ENCODE data around the gene APP. TPM values are rescaled to one million over a fixed set of nuclear protein-coding genes. Genes with fewer than 3 reads are reported as not detected.

APP gene
- total RNA-seq, 1 experiment from 2014 or later = 472 TPM

DNA sequence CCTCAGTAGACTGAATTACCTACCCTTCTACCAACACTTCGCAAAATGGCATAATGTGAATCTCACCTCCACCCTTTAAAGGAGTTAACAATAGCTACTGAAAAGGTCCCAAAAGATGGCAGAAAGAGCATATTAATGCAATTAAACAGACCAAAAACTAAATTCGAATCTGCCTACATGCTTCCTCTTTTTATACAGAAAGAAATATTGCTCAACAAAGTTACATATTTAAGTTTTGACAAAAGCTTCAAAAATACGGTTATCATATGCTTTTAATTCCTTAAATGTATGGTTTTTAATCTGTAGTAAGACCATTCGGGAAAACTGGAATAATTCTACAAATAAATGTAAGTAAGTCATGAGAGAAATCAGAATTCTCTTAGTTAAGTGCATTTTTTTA is 2.2 kb downstream of the APP start:
- intact Hi-C loops (cut with micrococcal nuclease) = loop anchor here (2.0 kb wide), 1 partner anchor 126 kb away; no protein-coding TSS in a partner anchor
- DNase-seq (ENCODE audit: unreplicated experiment) = no peak

DNA sequence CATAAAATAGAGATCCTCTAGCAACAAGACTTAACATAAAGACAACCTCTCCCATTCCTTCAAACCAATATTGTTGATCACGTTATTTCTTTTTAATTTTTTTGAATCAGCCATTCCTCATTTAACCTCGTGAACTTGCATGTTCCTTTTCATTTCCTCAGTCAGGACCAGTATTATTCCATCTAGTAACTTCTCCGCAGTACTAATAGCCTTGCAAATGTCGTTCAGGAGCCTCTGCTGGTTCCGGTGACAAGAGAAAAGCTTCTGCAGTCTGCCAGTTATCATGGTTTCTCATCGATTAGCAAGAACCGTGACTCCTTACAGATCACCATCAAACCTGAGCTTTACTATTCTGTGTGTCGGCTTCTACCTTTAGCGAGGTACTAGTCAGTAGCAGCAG is 3.0 kb downstream of the APP start:
- no peak for DNase-seq (ENCODE audit: unreplicated experiment)
- Mint-ChIP-seq H3K4me1 (ENCODE audit: insufficient read depth, unreplicated experiment) (peaks cover 36% of the 10 kb centered on the region), H3K9me3 (ENCODE audit: unreplicated experiment) (no peaks in the 10 kb centered on the region), H3K36me3 (ENCODE audit: insufficient read depth, unreplicated experiment) (peaks cover 11% of the 10 kb centered on the region), H3K4me3 (ENCODE audit: unreplicated experiment) (peak overlapping the region; percentile 96), H3K27me3 (ENCODE audit: insufficient read depth, unreplicated experiment) (no peaks in the 10 kb centered on the region), H3K27ac (ENCODE audit: low read depth, unreplicated experiment) (peak overlapping the region; percentile 50)
- TF ChIP-seq, protein P1, sequence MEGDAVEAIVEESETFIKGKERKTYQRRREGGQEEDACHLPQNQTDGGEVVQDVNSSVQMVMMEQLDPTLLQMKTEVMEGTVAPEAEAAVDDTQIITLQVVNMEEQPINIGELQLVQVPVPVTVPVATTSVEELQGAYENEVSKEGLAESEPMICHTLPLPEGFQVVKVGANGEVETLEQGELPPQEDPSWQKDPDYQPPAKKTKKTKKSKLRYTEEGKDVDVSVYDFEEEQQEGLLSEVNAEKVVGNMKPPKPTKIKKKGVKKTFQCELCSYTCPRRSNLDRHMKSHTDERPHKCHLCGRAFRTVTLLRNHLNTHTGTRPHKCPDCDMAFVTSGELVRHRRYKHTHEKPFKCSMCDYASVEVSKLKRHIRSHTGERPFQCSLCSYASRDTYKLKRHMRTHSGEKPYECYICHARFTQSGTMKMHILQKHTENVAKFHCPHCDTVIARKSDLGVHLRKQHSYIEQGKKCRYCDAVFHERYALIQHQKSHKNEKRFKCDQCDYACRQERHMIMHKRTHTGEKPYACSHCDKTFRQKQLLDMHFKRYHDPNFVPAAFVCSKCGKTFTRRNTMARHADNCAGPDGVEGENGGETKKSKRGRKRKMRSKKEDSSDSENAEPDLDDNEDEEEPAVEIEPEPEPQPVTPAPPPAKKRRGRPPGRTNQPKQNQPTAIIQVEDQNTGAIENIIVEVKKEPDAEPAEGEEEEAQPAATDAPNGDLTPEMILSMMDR (IDR thresholded peaks at IDR 0.05; ENCODE audit: unreplicated experiment) = no peak
- no TSS peak for BruUV-seq (replicated peaks)
- ChIA-PET POLR2A (interaction anchor here (0.7 to 13.8 kb wide), 27 partner anchors 7 to 676 kb away, joined by 3 to 260 read pairs (median 5); no protein-coding TSS in a partner anchor), CTCF (interaction anchor here (0.6 to 1.8 kb wide), 22 partner anchors 10 to 550 kb away, joined by 3 to 10 read pairs (median 4); no protein-coding TSS in a partner anchor)
- intact Hi-C loops (cut with micrococcal nuclease) = no loop called here

More for the DNA sequence above, 2.2 kb downstream of the APP start:
- ChIA-PET POLR2A (interaction anchor here (0.6 to 13.8 kb wide), 38 partner anchors 8 to 560 kb away, joined by 3 to 260 read pairs (median 5); partner anchors contain the start of genes ATP5PF and GABPA), CTCF (interaction anchor here (0.6 to 2.1 kb wide), 27 partner anchors 9 to 552 kb away, joined by 3 to 10 read pairs (median 4); no protein-coding TSS in a partner anchor)
- TF ChIP-seq, protein P1 (IDR thresholded peaks at IDR 0.05; ENCODE audit: unreplicated experiment) = no peak
- no TSS peak for BruUV-seq (replicated peaks)
- no peaks in the 10 kb centered on the region for H3K27me3 Mint-ChIP-seq (ENCODE audit: insufficient read depth, unreplicated experiment)
- peaks cover 11% of the 10 kb centered on the region for H3K36me3 Mint-ChIP-seq (ENCODE audit: insufficient read depth, unreplicated experiment)
- H3K9me3 Mint-ChIP-seq (ENCODE audit: unreplicated experiment) = no peaks in the 10 kb centered on the region
- peak overlapping the region; percentile 96 for H3K4me3 Mint-ChIP-seq (ENCODE audit: unreplicated experiment)
- H3K27ac Mint-ChIP-seq (ENCODE audit: low read depth, unreplicated experiment) = peak overlapping the region; percentile 50
- H3K4me1 Mint-ChIP-seq (ENCODE audit: insufficient read depth, unreplicated experiment) = peaks cover 34% of the 10 kb centered on the region

- TF ChIP-seq, protein P1 (IDR thresholded peaks at IDR 0.05; ENCODE audit: unreplicated experiment) = no peak
- Mint-ChIP-seq H3K36me3 (ENCODE audit: insufficient read depth, unreplicated experiment) (peaks cover 17% of the 10 kb centered on the region), H3K27ac (ENCODE audit: low read depth, unreplicated experiment) (peak overlapping the region; percentile 63), H3K9me3 (ENCODE audit: unreplicated experiment) (no peaks in the 10 kb centered on the region), H3K27me3 (ENCODE audit: insufficient read depth, unreplicated experiment) (no peaks in the 10 kb centered on the region), H3K4me1 (ENCODE audit: insufficient read depth, unreplicated experiment) (peaks cover 36% of the 10 kb centered on the region), H3K4me3 (ENCODE audit: unreplicated experiment) (no peak overlapping the region)
- ChIA-PET CTCF (interaction anchor here (0.6 to 2.0 kb wide), 3 partner anchors 7 to 552 kb away, joined by 3 to 9 read pairs (median 3); no protein-coding TSS in a partner anchor), POLR2A (interaction anchor here (0.6 to 13.8 kb wide), 18 partner anchors 8 to 340 kb away, joined by 3 to 260 read pairs (median 4); no protein-coding TSS in a partner anchor)
- BruUV-seq (replicated peaks) = no TSS peak
- intact Hi-C loops (cut with micrococcal nuclease) = no loop called here
- peak; percentile 59 for DNase-seq (ENCODE audit: unreplicated experiment)
These were observed 5.2 kb downstream of the APP start for GRCh38 chr21:26165331-26165730.

- intact Hi-C loops (cut with micrococcal nuclease) = no loop called here
- POLR2A ChIA-PET = interaction anchor here (0.8 to 13.8 kb wide), 5 partner anchors 14 to 123 kb away, joined by 3 to 260 read pairs (median 4); no protein-coding TSS in a partner anchor
- BruUV-seq (replicated peaks) = no TSS peak
These were observed 6.3 kb downstream of the APP start for GRCh38 chr21:26164311-26164710.

More at GRCh38 chr21:26164311-26164710, 6.3 kb downstream of the APP start:
- no peak for DNase-seq (ENCODE audit: unreplicated experiment)
- Mint-ChIP-seq H3K27me3 (ENCODE audit: insufficient read depth, unreplicated experiment) (no peaks in the 10 kb centered on the region), H3K4me1 (ENCODE audit: insufficient read depth, unreplicated experiment) (peaks cover 44% of the 10 kb centered on the region), H3K9me3 (ENCODE audit: unreplicated experiment) (no peaks in the 10 kb centered on the region), H3K4me3 (ENCODE audit: unreplicated experiment) (no peak overlapping the region), H3K27ac (ENCODE audit: low read depth, unreplicated experiment) (no peak overlapping the region), H3K36me3 (ENCODE audit: insufficient read depth, unreplicated experiment) (peaks cover 17% of the 10 kb centered on the region)
- TF ChIP-seq, protein P1 (IDR thresholded peaks at IDR 0.05; ENCODE audit: unreplicated experiment) = no peak
- CTCF ChIA-PET = interaction anchor here (0.6 kb wide), 1 partner anchor 261 kb away, joined by 4 read pairs; no protein-coding TSS in a partner anchor
